HG02610 (cell line): ENCODE results near the gene IGFN1.

Source experiments
- ATAC-seq: cut with Tn5 transposase; IDR thresholded peaks from one replicate; pipeline ENCODE4 v1.9.1; 2021; ENCODE audit warnings: mild to moderate bottlenecking, moderate library complexity; ENCODE audit not compliant: unreplicated experiment

Gene IGFN1

DNA sequence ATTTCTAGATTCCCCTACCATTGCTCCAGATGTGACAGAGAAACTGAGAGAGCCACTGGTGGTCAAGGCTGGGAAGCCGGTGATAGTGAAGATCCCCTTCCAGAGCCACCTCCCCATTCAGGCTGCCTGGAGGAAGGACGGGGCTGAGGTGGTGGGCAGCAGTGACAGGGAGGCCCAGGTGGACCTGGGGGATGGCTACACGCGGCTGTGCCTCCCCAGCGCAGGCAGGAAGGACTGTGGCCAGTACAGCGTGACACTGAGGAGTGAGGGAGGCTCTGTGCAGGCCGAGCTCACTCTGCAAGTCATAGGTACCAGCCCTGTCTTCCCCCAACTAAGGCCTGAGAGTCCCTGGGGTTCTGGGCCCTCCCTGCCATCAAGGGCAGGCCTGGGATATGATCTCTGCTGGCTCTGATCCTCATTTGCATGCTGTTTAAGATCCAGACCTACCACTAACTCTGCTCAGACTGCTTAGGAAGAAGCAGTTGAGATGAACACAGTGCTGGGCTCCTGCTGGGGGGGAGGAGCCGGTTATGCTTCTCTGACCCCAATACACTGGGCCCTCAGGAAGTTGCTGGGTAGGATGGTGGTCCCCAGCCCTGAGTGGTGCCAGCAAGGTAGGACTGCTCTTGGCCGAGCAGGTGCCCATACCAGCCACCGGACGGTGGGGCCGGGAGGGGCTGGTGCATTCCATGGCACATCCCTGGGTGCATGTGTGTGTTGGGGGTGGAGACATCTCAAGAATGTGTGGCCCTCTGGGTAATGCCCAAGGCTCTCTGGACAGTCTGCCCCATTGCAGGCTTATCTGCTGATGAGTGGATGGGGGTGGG, 25.1 kb downstream of the IGFN1 start:
- no peak for ATAC-seq

DNA sequence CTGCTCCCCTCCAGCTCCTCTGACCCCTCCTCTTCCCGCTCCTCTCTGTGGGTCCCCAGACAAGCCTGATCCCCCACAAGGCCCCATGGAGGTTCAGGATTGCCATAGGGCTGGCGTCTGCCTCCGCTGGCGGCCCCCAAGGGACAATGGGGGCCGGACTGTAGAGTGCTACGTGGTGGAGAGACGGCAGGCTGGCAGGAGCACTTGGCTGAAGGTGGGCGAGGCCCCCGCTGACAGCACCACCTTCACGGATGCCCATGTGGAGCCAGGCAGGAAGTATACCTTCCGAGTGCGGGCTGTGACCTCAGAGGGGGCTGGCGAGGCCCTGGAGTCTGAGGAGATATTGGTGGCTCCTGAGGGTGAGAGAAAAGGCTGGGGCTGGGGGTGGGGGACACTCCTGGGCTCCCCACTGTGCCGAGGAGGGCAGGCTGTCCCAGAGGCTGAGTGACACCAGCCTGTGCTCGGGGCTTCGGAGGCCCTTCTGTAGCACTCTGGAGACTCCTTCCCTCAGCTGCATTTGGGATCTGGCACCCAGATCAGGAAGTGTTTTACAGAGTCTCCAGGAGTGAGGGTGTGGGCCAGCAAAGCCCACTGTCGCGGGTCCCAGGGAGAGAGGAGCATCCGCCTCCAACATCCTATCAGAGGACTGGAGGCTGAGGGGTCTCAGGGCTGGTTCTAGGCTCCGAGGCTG, 25.9 kb downstream of the IGFN1 start:
- ATAC-seq = no peak

- no peak for ATAC-seq
Measured at GRCh38 chr1:201217146-201217545, 26.5 kb downstream of the IGFN1 start.

DNA sequence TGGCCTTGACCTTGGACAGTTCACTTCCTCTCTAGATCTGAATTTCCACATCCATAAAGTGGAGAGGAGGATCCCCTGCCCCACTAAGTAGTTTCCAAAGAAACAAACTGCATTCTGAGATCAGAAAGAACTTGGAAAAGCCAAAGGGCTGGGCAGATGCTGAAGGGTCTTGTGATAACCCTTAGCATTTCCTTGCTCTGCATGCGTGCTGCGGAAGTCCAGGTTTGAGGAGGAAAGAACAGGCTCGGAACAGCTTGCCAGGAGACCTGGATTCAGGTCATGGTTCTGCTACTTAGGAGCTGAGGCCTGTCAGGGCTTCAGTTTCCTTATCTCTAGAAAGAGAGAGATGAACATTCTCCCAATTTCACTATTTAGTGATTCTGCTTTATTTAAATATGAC, 27.2 kb downstream of the IGFN1 start:
- no peak for ATAC-seq

DNA sequence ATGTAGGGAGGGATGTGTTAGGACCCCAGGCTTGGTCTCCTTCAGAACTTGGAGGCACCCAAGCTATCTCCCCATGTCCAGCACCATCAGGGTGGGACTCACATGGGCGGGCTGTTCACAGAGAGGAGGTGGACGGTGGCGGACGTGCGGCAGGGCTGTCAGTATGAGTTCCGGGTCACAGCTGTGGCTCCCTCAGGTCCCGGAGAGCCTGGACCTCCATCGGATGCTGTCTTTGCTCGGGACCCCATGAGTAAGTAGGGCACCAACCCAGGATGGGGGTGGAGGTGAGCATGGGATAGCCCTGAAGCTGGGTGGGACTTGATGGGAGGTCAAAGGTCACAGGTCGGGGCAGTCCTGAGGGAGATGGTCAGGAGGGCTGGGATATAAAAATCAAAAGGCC, 27.8 kb downstream of the IGFN1 start:
- ATAC-seq = no peak

DNA sequence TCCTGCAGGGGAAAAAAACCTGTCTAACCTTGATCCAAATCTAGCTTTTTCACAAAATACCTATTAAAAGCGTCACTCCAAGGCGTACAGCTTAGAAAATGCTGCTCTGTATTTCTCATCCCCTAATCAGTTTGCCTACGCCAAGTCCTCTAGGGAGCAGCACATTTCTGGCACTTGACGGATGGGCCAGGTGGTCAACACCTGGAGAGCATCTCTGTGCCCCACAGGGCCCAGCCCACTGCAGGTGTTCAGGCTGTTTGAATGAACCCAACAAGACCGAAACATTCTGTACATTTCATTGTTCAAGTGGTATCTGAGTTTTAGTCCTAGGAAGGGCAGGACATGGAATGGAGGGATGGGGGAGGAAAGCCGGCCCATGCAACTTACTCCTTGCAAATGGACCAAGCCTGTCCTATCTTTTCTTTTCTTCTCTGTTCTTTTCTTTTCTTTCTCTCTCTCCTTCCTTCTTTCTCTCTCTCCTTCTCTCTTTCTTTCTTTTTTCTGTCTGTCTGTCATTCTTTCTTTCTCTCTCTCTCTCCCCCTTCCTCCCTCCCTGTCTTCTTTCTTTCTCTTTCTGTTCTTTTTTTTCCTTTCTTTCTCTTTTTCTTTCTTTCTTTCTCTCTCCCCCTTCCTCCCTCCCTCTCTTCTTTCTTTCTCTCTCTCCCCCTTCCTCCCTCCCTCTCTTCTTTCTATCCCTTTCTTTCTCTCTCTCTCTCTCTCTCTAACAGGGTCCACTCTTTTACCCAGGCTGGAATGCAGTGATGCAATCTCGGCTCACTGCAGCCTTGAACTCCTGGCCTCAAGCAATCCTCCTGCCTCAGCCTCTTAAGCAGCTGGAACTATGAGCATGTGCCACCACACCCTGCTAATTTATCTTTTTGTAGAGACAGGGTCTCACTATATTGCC, 29.1 kb downstream of the IGFN1 start:
- ATAC-seq = no peak

DNA sequence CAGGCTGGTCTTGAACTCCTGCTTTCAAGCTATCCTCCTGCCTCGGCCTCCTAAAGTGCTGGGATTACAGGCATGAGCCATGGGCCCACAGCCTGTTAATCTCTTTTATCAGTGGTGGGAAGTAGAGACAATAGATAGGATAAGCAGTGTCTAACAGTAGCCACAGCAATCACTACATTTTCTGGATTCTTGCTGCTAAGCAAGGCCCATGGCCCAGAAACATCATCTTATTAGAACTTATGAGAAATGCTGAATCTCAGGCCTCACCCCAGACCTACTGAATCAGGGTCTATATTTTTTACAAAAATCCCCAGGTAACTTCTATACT, 29.7 kb downstream of the IGFN1 start:
- ATAC-seq = no peak

GRCh38 chr1:201221201-201221846, 30.7 kb downstream of the IGFN1 start:
- ATAC-seq = no peak

- ATAC-seq = no peak
Measured at GRCh38 chr1:201222125-201222524, 31.5 kb downstream of the IGFN1 start.

DNA sequence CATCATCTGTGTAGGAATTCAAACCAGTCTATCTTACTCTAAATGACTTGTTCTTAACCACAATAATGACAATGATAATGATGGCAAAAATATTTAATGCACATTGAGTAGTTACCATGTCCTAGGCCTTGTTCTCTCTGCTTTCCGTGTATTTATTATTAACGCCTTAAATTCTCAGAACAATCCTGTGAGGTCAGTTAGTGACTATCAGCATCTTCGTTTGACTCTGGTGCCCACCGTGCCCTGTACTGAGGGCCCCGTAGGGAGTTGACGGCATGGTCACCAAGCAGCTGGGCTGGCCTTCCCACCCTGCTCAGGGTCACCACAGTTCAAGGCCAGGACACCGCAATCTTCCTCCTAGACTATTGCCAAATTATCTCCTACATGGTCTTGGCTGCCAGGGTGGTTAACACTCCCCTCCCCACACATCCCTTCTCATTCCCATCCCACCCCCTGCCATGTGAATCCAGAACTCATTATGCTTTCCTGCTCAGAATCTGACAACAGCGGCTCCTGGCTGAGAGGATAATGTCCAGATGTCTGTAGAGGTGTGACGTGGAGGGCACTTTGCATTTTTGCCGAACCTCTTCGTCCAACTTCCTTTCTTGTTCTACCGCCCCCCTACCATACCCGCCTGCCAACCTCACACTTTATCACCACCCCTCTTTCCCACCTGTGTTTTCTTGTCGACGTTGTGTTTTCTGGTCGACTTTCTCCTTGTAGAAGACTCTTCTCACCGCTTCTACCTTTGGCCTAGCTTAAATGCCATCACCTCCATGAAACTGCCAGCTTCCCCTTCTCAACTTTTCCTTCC, 33.4 kb downstream of the IGFN1 start:
- no peak for ATAC-seq

DNA sequence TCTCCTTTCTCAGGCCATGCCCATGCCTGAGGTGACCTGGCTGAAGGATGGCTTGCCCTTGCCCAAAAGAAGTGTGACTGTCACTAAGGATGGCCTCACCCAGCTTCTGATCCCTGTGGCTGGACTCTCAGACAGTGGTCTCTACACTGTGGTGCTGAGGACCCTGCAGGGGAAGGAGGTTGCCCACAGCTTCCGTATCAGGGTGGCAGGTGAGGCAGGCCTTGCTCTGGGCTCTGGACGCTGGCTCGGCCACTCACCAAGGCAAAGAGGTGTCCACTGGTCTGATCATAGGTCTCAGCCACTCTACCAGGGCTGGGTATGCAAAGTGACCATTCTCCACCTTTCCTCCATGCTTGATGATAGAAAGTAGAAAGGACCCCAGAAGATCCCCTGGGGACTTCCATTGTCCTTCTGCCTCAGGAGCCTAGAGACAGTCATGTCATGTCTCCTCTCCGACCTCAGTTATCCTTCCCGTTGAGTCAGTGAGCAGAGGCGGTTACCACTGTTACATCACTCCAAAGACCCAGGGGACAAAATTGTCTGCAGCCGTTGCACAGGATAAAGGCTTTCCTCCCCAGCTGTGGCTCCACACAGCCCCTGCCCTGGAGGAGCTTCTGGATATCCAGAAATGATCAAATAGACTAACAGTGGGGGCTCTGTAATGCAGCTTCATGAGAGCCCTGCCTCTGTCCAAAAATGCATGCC, 34.2 kb downstream of the IGFN1 start:
- ATAC-seq = no peak

DNA sequence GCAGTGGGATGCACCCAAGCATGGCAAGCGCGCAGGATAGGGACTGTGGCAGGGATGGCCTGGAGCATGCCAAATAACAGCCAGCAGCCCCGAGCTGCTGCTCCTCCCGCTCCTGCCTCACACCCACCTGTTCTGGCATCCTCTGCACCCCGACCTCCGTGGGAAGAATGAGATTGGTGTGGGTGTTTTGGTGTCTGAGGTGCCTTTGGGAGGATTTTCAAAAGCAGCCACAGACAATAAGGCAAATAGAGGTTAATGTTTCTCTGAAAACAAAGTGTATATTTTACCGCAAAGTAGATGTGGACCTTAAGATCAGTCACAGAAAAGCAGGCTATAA, 35.5 kb downstream of the IGFN1 start:
- no peak for ATAC-seq

GRCh38 chr1:201226859-201227488, 36.4 kb downstream of the IGFN1 start:
- ATAC-seq = no peak

DNA sequence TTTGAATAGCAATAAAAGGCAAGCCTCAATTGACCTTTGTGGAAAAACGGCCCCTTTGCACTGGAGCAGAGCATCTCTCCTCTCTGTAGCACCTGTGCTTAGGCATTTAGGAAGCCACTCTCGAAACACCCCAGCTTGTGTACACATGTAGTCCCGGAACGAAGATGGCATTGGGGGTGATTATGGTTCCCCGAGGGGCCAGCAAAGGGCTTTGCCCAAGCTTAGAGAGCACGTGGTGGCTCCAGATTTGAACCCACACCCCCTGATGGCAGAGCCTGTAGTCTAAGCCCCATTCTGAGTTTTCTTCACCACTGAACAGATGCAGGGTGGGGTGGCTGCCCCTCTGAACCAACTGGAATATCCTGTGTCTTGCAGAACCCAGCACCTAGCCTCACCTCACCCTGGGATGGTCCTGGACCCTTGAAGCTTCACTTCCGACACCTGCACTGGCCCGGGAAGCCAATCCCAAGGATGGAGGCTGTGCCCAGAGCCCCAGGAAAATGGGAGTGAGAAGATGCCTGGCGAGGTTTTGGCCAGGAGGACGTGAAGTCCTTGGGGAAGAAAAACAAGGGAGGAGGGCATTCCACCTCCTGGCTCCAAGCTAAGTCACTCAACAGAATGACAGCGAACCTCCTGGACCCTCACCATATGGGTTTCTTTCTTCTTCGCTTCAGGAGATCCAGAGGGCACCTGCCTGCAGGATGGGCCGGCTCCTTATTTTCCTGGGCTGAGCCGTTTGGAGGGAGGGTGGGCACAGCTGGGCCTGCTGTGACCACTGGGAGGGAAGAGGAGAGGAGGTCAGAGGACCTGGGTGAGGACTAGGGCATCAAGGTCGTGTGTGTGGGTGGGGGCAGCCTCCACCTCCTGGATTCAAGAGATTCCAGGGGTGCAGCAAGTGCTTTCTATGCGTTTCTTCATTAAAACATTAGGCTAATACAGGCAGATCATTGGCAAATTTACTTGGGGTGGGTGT, 37.7 kb downstream of the IGFN1 start:
- no peak for ATAC-seq

- no peak for ATAC-seq
Measured at GRCh38 chr1:201229095-201229494, 38.5 kb downstream of the IGFN1 start.

- ATAC-seq = no peak
Measured at GRCh38 chr1:201229771-201230635, 39.4 kb downstream of the IGFN1 start.

- no peak for ATAC-seq
Measured at GRCh38 chr1:201230676-201231075, 40.1 kb downstream of the IGFN1 start.
